GM13977 (cell line): ENCODE measurements around the gene ADCY1.

Experiments
- DNase-seq: peaks from one replicate; pipeline ENCODE4 v3.0.0; 2012; ENCODE audit warnings: low spot score
- CTCF ChIP-seq: IDR thresholded peaks from 2 replicates; pipeline ENCODE4 v1.5.1; 2012; ENCODE audit warnings: mild to moderate bottlenecking, control low read depth; ENCODE audit not compliant: insufficient read depth; ENCODE audit errors: extremely low read depth, missing control alignments
- in situ Hi-C: fragments of 300-500 bp; cut with MboI; formaldehyde crosslinking; loops from one replicate; pipeline ENCODE4 v1.12.0; 2022; ENCODE audit warnings: low sequenced_read_pairs, low pct_unique_long_range_greater_than_20kb, mixed read lengths, inconsistent platforms; ENCODE audit not compliant: unreplicated experiment

ADCY1 gene

DNA sequence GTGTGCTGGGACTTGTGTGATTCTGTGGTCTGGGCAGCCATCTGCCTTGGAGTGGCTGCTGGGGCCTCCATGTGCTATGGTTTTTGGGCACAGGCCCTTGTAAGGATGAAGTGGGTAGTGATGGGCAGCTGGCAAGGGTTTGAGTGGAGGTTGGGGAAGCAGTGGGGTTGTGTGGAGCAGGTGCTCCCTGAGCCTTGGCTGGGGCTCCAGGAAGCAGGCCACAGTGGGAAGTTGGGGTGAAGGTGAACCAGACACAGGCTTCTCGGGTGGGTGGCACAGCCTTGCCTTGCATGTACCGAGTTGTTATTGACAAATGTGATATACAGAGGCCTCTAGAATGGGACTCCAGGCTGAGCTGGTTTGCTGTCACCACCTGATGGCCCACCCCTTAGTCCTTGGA lies 82.3 kb downstream of the ADCY1 start:
- DNase-seq, result no peak
- in situ Hi-C loops, result loop anchor here (25.0 kb wide), 1 partner anchor 206 kb away; the partner anchor contains the start of gene CCDC201
- TF ChIP-seq CTCF, result no peak

- TF ChIP-seq CTCF, result no peak
- DNase-seq, result no peak
- in situ Hi-C loops, result loop anchor here (25.0 kb wide), 1 partner anchor 205 kb away; the partner anchor contains the start of gene CCDC201
Measured at GRCh38 chr7:45657136-45657889, 83.1 kb downstream of the ADCY1 start.

DNA sequence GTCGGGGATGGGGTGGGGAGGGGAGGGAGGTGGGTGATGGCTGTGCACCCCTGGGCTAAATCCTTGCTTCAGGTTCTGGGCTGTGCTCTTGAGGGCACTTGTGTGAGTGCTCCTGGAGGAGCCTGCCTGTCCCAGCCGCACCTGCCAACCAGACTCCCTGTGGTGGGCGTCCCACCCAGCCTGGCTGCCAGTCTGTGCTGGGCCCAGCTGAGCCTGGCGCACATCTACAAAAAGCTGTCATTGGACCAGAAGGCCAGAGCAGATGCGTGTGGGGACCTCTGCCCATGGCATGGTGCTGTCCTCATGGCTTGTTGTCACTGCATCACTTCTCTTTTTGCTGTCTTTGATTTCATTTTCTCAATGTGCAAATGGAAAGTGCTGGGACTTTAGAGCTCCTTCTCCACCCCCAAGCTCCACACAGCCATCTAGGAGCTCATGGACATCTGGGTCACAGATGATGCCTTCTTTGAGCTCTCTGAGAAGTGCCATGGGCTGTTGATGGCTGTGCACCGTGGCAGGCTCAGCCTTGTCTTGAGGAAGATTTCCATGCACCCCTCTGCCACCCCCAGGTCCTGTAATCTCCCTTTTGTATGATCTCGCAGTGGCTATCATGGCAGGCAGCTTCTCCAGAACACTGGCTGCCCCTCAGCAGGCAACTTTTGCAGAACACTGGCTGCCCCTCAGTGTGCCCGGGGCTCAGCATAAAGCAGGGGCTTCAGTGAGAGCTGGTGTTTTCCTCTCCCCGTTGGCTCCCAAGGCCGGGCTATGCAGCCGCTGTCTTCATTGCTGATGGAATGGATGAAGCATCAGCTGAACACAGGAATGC lies 83.9 kb downstream of the ADCY1 start:
- no peak for TF ChIP-seq CTCF
- in situ Hi-C loops, result loop anchor here (25.0 kb wide), 1 partner anchor 204 kb away; the partner anchor contains the start of gene CCDC201

DNA sequence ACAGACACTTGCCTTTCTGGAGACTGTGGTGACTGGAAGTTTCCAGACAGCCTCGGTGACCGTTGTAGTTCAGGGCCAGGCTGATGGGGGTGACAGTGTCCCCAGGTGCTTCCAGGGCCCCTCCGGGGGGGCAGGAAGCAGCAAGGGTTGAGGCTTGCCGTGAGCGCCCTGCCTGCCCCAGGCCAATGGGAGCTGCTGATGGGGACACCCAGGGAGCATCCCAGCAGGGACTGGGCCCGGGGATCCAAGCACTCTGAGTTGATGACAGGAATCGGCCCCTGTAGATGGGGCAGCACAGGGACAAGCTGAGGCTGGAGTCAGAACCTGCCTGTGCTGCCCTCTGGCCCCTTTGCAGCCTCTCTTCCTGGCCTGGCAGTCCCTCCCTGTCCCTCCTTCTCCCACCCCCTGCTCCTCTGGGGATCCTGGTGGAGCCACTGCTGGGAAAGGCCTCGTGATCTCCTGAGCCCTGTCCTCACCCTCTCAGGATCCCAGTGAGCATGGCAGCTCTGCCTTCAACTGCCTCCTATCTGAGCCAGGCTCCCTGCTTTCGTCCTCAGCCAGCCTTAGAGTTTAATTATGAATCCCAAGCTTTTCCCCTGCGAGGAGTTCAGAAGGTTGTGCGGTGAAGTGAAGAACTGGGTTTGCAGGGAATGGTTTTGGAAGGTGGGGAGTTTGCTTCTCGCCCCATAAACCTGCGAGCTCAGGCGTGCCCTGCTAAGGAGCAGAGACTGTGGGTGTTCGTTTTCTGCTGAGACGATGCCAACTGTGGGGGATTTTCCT lies 84.7 kb downstream of the ADCY1 start:
- TF ChIP-seq CTCF, result no peak
- in situ Hi-C loops, result loop anchor here (25.0 kb wide), 1 partner anchor 203 kb away; the partner anchor contains the start of gene CCDC201
- DNase-seq, result no peak

More for the DNA sequence above, 83.9 kb downstream of the ADCY1 start:
- no peak for DNase-seq

GRCh38 chr7:45659496-45660139 lies 85.5 kb downstream of the ADCY1 start:
- no peak for TF ChIP-seq CTCF
- DNase-seq, result no peak
- in situ Hi-C loops, result loop anchor here (25.0 kb wide), 1 partner anchor 203 kb away; the partner anchor contains the start of gene CCDC201
